ENCODE results near the gene TTC33.

GRCh38 chr5:40556811-40557210, 198.9 kb downstream of the TTC33 start:
- TF ChIP-seq CTCF (conservative IDR thresholded peaks at IDR 0.05) = no peak
- TF ChIP-seq ZFX (IDR thresholded peaks at IDR 0.05) = no peak

Data from C4-2B (cell line).